Muscle of back (tissue), 13 donors: ENCODE measurements around the gene SUGCT. TPM values are rescaled to one million over a fixed set of nuclear protein-coding genes. Genes with fewer than 3 reads are reported as not detected.
"Not testable (repeated sequence)": the region's sequence is repeated elsewhere in the genome, so short reads cannot be mapped to it uniquely, and the experiment has no call there.

Experiments used
- DNase-seq, 3 donors: peaks; one replicate each; pipeline versions ENCODE4 v3.0.0 to v3.0.0-alpha.2; 2013
- long read RNA-seq, 9 donors: transcript quantifications; one replicate each; lab custom pipeline, GENCODE V29; 2026
- polyA plus RNA-seq, 10 donors: library from polyadenylated mRNA; unstranded; fragments of 120-200 nt; gene quantifications; one replicate each; pipeline ENCODE4 v1.2.1, GENCODE V29; 2013; ENCODE audit not compliant: insufficient read length in 10 of 10

The SUGCT gene
- 1 to 10 TPM; 2.1 to 3.8 (median 3.1) TPM for polyA plus RNA-seq
- long read RNA-seq, donor 1 = 0 reads
- long read RNA-seq, donor 2 = 0 reads
- long read RNA-seq, donor 3 = 0 reads
- long read RNA-seq, donor 4 = 0 reads
- long read RNA-seq, donor 5 = 0 reads
- long read RNA-seq, donor 6 = 0 reads
- long read RNA-seq, donor 7 = 0 reads
- long read RNA-seq, donor 8 = 0 reads
- long read RNA-seq, donor 9 = 0 reads

DNA sequence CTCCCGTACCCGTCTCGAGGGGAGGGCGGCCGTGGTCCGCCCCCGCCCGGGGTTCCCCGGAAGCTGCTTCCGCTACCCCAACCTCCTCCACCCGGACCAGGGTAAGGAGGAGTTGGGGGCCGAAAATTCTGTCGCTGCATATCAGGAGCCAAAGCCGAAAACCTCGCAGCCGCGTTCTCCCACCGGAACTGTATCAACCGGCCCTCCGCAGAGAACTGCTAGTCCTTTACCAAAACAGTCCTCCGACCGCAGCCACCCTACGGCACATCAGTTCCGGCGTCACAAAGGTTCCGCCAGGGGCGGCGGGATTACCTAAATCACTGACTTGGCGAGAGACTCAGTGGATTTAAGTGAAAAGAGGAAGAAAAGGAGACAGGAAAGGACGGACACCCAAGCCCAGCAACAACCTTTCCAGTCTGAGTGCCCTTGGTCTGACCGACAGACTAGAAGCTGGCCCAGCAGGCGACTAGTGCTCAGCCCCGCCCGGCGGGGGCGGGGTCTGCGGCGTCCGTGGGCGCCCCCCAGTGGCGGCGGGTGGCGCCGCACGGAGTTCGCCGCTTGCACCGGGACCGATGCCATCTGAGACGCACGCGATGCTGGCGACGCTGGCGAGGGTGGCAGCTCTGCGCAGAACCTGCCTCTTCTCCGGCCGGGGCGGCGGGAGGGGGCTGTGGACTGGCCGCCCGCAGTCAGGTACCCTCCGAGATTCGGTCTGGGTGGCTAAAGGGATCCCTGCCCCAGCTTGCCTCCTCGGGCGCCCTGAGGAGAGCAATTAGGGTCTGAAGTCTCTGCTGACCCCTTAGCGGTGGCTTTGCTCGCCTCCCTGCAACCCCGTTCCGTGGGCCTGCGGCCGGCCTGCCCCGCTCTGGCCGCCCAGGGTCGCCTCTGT lies at the start of gene SUGCT, which contains the start of gene MPLKIP:
Gene SUGCT (plus strand): TSS at position 578 of the 889 bp plus-strand sequence.
Gene MPLKIP (minus strand): TSS at position 195 of the 889 bp plus-strand sequence. CDS start 55 bp downstream, at position 140.
- peak; percentile 89 to 97 (median 96) for DNase-seq

- DNase-seq = no peak
Observed at GRCh38 chr7:40092182-40092581, 42.6 kb upstream of the SUGCT start.

DNA sequence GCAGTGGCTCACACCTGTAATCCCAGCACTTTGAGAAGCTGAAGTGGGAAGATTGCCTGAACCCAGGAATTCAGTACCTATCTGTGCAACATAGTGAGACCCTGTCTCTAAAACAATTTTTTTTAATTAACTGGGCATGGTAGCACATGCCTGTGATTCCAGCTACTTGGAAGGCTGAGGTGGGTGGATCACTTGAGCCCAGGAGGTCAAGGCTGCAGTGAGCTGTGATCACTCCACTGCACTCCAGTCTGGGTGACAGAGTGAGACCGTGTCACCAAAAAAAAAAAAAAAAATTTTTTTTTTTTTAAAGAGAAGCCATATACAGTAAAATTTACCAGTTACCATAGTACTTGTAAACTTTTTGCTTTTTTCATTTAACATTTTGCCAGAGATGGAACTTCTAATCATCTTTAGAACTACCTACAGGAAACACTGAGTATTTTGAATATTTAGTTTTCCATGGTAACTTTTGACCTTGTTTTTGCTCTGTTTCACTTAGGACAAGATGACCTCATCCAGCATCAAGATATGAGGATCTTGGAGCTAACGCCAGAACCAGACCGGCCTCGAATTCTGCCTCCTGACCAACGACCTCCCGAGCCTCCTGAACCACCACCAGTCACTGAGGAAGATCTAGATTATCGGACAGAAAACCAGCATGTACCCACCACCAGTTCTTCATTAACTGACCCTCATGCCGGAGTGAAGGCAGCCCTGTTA lies 41.0 kb upstream of the SUGCT start:
- DNase-seq = no peak

DNA sequence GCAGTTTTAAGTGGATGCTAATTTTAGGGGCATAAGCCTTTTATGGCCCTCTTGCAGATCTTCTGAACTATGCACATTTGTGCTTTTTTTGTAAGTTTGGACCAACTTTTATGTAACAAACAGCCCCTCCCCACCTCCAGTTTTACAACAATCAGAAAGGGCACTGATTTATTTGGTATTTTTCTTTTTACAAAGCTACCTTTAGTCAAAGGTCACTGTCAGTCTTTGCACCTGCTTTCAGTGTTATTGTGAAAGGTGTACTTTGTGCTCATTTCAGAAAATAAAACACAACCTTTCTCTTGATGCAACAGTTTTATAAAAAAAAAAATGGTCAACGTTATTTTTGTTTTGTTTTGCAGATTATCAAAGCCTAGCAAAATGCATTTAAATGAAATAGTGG lies 39.6 kb upstream of the SUGCT start:
- DNase-seq = no peak

DNA sequence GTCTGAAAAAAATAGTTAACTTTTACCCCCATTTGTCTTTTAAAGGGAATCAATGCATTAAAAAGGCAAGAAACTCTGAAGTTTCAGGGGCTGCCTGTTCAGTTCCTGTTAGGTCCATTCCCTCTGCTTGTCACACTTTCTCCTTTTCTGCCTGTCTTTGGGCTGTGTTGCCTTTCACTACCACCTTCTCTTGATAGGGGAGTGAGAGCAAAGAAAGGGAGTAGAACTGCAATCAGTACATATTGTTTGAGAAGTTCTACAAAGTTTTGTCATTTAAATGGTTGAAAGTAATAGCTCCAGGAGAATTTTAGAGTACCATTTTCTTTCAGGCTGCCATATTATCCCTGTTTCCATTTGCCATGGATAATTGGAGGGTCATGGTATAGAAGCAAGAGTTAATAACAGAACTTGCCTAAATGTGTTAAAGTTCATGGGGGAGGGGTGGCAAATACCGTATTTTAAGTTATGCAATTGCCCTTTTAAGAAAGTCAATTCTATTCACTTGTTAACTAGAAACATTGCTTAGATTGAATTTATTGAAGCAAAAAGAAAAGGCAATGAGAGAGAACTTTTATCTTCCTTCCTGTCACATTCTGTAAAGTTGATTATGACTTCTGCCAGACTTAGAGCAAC lies 39.0 kb upstream of the SUGCT start:
- no peak for DNase-seq

DNA sequence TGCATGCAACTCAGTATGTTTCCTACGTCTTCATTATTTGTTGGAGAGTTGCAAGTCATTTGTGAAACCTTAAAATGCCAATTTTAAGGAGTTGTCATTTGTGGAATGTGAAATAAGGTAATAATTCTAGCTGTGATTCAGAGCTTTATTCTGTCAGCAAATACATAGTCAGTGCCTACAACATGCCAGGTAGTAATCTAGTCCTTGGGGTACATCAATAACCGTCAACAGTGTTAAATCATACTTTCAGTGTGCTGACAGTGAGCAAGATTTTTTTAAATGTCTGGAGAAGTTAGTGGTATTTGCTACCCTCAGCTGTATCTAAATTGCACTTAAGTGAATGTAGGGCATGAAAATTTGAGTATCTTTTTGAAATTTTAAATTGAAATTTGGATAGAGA lies 37.1 kb upstream of the SUGCT start:
- DNase-seq = no peak

GRCh38 chr7:40098810-40099209 lies 36.0 kb upstream of the SUGCT start:
- no peak for DNase-seq

DNA sequence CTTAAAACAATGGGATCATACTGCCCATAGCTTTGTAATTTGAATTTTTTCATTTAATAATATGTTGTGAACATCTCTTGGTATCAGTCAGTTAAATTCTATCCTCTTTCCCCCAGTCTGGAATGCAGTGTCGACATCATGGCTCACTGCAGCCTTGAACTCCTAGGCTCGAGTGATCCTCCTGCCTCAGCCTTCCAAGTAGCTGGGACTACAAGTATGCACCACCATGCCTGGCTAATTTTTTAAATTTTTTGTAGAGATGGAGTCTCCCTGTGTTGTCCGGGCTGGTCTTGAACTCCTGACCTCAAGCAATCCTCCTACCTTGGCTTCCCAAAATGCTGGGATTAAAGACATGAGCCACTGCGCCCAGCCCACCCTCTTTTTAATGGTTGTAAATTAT lies 35.0 kb upstream of the SUGCT start:
- no peak for DNase-seq

DNA sequence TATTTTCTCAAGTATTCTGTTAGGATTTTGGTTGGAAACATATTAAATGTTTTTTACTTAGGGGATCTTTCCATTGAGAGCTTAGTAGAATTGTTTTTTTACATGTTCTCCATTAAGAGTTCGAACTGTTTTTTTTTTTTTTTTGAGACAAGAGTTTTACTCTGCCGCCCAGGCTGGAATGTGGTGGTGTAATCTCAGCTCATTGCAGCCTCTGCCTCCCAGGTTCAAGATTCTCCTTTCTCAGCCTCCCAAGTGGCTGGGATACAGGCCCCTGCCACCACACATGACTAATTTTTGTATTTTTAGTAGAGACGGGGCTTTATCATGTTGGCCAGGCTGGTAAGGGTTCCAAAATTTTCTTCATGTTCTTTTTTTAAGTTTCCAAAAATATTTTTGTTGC lies 33.6 kb upstream of the SUGCT start:
- DNase-seq = no peak

- no peak for DNase-seq
Observed at GRCh38 chr7:40102897-40103296, 31.9 kb upstream of the SUGCT start.

DNA sequence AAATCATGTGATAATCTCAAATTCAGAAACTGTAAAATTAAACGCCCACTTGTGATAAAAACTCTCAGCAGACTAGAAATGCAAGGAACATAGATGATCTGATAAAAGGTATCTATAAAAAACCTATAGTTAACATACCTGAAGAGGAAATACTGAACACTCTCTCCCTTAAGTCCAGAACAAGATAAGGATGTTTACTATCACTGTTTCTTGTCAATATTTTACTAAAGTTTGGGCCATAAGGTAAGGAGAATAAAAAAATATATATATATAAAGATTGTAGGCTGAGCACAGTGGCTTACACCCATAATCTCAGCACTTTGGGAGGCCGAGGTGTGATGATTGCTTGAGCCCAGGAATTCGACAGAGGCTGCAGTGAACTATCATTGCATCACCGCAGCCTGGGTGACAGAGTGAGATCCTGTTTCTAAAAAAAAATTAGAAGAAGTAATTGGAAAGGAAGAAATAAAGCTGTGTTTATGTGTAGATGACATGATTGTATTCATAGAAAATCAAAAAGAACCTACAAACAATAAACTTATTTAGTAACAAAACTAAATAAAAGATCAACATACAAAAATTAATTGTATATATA lies 28.8 kb upstream of the SUGCT start:
- no peak for DNase-seq

DNA sequence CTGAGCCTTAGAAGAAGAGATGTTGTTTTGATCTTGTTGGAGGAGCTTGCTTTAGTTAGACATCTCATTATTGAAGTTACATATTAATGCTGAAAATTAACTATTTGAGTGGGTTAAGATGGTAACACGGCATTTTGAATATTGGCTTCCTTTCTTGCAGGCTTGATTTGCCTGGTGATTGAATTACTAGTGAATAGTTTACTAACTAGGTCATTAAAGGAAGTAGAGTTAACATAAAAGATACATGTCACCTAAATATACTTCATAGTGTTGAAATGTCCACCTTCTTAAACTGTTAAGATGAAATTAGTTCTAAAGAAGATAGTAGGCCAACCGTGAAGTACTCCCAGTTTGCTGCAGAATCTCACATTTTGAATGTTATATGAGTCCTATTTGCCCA lies 18.9 kb upstream of the SUGCT start:
- no peak for DNase-seq

DNA sequence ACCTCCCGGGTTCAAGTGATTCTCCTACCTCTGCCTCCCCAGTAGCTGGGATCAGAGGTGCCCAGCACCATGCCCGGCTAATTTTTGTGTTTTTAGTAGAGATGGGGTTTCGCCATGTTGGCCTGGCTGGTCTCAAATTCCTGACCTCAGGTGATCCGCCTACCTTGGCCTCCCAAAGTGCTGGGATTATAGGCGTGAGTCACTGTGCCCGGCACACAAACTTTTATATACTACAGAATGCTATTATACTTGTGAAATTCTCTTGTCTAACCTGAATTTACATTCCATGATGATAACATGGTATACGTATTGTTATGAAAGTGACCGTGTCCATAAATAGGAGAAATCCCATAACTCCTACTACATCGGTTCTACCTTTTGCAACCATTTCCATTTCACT lies 17.6 kb upstream of the SUGCT start:
- DNase-seq = not testable (repeated sequence)

- not testable (repeated sequence) for DNase-seq
Observed at GRCh38 chr7:40118201-40118600, 16.6 kb upstream of the SUGCT start.

DNA sequence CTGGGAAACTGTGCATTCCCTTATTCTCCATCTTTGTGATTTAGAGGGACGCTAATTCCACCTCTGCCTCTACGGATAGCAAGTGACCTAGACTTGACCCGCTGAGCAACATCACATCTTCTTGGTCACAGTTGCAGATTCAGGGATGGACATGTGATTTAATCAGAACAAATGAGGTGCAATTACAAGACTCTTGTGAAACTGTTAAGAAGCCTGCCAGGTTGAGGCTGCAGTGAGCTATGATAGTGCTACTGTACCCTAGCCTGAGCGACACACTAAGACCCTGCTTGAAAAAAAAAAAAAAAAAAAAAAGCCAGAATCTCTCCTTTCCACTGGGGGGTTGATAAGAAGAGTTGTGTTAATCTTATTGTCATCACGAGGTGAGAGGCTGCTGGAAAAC lies 14.8 kb upstream of the SUGCT start:
- DNase-seq = no peak

GRCh38 chr7:40122100-40122939 lies 12.5 kb upstream of the SUGCT start:
- not testable (repeated sequence) for DNase-seq

- no peak for DNase-seq
Observed at GRCh38 chr7:40122940-40123254, 11.9 kb upstream of the SUGCT start.

DNA sequence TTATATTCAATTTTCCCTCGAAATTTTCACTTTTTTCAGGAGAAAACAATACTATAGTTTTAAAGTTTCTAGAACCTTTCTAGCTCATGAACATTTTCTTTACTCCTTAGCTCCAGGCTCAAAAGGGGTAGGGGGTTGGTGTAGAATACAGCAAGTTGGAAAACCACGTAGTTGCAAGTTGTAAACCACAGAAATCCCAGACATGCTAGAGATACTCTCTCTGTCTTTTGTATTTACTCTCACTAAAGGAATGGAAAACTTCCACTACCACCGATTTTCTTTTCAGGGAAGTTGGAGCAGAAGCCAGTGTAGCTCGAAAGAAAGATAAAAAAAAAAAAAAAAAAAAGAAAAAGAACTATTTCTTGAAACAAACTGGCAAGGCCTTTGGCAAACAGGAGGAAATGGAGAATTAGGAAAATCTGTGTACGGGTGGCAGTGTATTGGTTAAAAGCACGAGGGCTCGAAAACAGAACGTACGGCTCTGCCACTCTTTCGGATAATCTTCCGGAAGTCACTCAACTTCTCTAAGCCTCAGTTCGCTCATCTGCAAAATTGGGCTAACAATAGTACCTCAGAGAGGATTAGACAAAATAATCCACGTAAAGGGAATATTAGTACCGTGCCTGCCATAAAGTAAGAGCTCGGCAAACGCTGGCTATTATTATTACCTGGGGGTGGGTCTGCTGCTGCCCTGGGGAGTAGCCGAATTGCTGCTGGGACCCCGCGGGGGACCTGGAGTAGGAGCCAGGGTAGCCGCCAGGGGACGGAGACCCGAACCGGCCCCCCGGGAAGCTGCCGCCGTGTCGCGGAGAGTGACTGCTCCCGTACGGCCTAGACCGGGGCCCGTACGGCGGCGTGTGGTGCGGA lies 1.0 kb upstream of the SUGCT start:
- DNase-seq = peak in 1 of 3 donors; percentile 7

- DNase-seq = no peak
Observed at GRCh38 chr7:40135317-40135610, 459 bp downstream of the SUGCT start.

GRCh38 chr7:40137563-40137962 lies 2.8 kb downstream of the SUGCT start:
- no peak for DNase-seq
